HepG2 (cell line): ENCODE results near the gene SEPTIN11. TPM values are rescaled to one million over a fixed set of nuclear protein-coding genes. Genes with fewer than 3 reads are reported as not detected.

Experiments used
- ATM ChIP-seq: fragments of 450-650 bp; IDR thresholded peaks from 2 replicates; pipeline ENCODE4 v1.7.1; 2017; ENCODE audit warnings: mild to moderate bottlenecking, borderline replicate concordance
- DNMT1 ChIP-seq: sonication (generic); formaldehyde crosslinking; IDR thresholded peaks from 2 replicates; pipeline ENCODE4 v1.5.1; 2020; ENCODE audit warnings: mild to moderate bottlenecking, missing genetic modification reagents
- FOXA1 ChIP-seq, 2 experiments: fragments of 450-650 bp in 1 of 2; sonication (generic) in 1 of 2; formaldehyde crosslinking in 1 of 2; IDR thresholded peaks; 2 replicates each; pipeline versions ENCODE4 v1.4.0 to v1.6.1; 2016 to 2020; ENCODE audit warnings: missing genetic modification reagents in 1 of 2
- HIVEP1 ChIP-seq: sonication (generic); formaldehyde crosslinking; IDR thresholded peaks from 2 replicates; pipeline ENCODE4 v1.4.0; 2020; ENCODE audit warnings: mild to moderate bottlenecking, missing genetic modification reagents
- KDM4B ChIP-seq: sonication (generic); formaldehyde crosslinking; IDR thresholded peaks from 2 replicates; pipeline ENCODE4 v1.4.0; 2020; ENCODE audit warnings: missing genetic modification reagents
- KMT2A ChIP-seq: sonication (generic); formaldehyde crosslinking; IDR thresholded peaks from 2 replicates; pipeline ENCODE4 v1.4.0; 2020; ENCODE audit warnings: missing genetic modification reagents
- NAIF1 ChIP-seq: sonication (generic); formaldehyde crosslinking; IDR thresholded peaks from 2 replicates; pipeline ENCODE4 v1.5.0; 2020; ENCODE audit warnings: mild to moderate bottlenecking, missing genetic modification reagents, borderline replicate concordance
- NCOR1 ChIP-seq: fragments of 200-600 bp; sonication (generic); IDR thresholded peaks from 2 replicates; pipeline ENCODE4 v1.7.0; 2017; ENCODE audit warnings: antibody characterized with exemption, low read length, borderline replicate concordance
- PRPF4 ChIP-seq: fragments of 200-400 bp; formaldehyde crosslinking; IDR thresholded peaks from 2 replicates; pipeline ENCODE4 v1.6.1; 2016; ENCODE audit warnings: low read length, low read depth; ENCODE audit not compliant: poor library complexity, severe bottlenecking
- REL ChIP-seq: sonication (generic); formaldehyde crosslinking; conservative IDR thresholded peaks from 2 replicates; pipeline ENCODE4 v1.8.0; 2022; ENCODE audit warnings: mild to moderate bottlenecking, missing genetic modification reagents, moderate library complexity
- SMAD1 ChIP-seq: sonication (generic); formaldehyde crosslinking; IDR thresholded peaks from 2 replicates; pipeline ENCODE4 v1.4.0; 2020; ENCODE audit warnings: missing genetic modification reagents, low read depth, mild to moderate bottlenecking, borderline replicate concordance
- SMARCC2 ChIP-seq: fragments of 450-650 bp; IDR thresholded peaks from 2 replicates; pipeline ENCODE4 v1.6.1; 2017; ENCODE audit warnings: antibody characterized with exemption, mild to moderate bottlenecking
- TRIM24 ChIP-seq: sonication (generic); formaldehyde crosslinking; IDR thresholded peaks from 2 replicates; pipeline ENCODE4 v1.8.0; 2022; ENCODE audit warnings: mild to moderate bottlenecking, missing genetic modification reagents
- ZMYM4 ChIP-seq: sonication (generic); formaldehyde crosslinking; IDR thresholded peaks from 2 replicates; pipeline ENCODE4 v1.8.1; 2023; ENCODE audit warnings: mild to moderate bottlenecking, missing genetic modification reagents
- ZNF138 ChIP-seq: sonication (generic); formaldehyde crosslinking; IDR thresholded peaks from 2 replicates; pipeline ENCODE4 v1.5.0; 2020; ENCODE audit warnings: mild to moderate bottlenecking, low read depth, missing genetic modification reagents
- ZNF331 ChIP-seq: sonication (generic); formaldehyde crosslinking; IDR thresholded peaks from 2 replicates; pipeline ENCODE4 v1.4.0; 2020; ENCODE audit warnings: missing genetic modification reagents
- ZNF557 ChIP-seq: sonication (generic); formaldehyde crosslinking; IDR thresholded peaks from 2 replicates; pipeline ENCODE4 v1.4.0; 2020; ENCODE audit warnings: missing genetic modification reagents
- ZNF83 ChIP-seq: sonication (generic); formaldehyde crosslinking; IDR thresholded peaks from 2 replicates; pipeline ENCODE4 v1.4.0; 2020; ENCODE audit warnings: missing genetic modification reagents, mild to moderate bottlenecking, borderline replicate concordance
- ZSCAN29 ChIP-seq: sonication (generic); formaldehyde crosslinking; conservative IDR thresholded peaks from 2 replicates; pipeline ENCODE4 v1.4.0; 2020; ENCODE audit warnings: mild to moderate bottlenecking, missing genetic modification reagents
- polyA plus RNA-seq, 8 experiments: library from polyadenylated mRNA; depleted of rRNA in 3 of 8; stranded (reverse) in 7 of 8; unstranded in 1 of 8; fragments of >200 nt; fragmentation: Illumina TruSeq in 4 of 8; extraction: Trizol in 4 of 8; gene quantifications; 2 replicates each; pipeline versions ENCODE4 v1.2.1 to v1.2.3, GENCODE V29; 2011 to 2016; ENCODE audit warnings: low read depth in 4 of 8, missing spikeins in 1 of 8, mixed read lengths in 1 of 8; ENCODE audit not compliant: insufficient read depth in 1 of 8
- total RNA-seq, 5 experiments: library from RNA; depleted of rRNA; stranded (reverse); fragments of >200 nt; fragmentation: Illumina TruSeq; extraction: Trizol; gene quantifications; 2 replicates each; pipeline ENCODE4 v1.2.3, GENCODE V29; 2016; ENCODE audit warnings: low read depth in 1 of 5
- TF ChIP-seq, protein P1 (sequence below): IDR thresholded peaks from 2 replicates; pipeline ENCODE4 v1.6.1; 2016
- TF ChIP-seq, protein P2 (sequence below): sonication (generic); formaldehyde crosslinking; IDR thresholded peaks from 2 replicates; pipeline ENCODE4 v1.4.0; 2020; ENCODE audit warnings: missing genetic modification reagents
- TF ChIP-seq, protein P3 (sequence below): sonication (generic); formaldehyde crosslinking; IDR thresholded peaks from 2 replicates; pipeline ENCODE4 v1.5.0; 2020; ENCODE audit warnings: mild to moderate bottlenecking, missing genetic modification reagents, borderline replicate concordance

The SEPTIN11 gene
- total and polyA plus RNA-seq, 2 of the 13 experiments (the other 11 are each of a cell fraction or from before 2014, with no cell fraction given): 28.9 to 47.3 TPM

DNA sequence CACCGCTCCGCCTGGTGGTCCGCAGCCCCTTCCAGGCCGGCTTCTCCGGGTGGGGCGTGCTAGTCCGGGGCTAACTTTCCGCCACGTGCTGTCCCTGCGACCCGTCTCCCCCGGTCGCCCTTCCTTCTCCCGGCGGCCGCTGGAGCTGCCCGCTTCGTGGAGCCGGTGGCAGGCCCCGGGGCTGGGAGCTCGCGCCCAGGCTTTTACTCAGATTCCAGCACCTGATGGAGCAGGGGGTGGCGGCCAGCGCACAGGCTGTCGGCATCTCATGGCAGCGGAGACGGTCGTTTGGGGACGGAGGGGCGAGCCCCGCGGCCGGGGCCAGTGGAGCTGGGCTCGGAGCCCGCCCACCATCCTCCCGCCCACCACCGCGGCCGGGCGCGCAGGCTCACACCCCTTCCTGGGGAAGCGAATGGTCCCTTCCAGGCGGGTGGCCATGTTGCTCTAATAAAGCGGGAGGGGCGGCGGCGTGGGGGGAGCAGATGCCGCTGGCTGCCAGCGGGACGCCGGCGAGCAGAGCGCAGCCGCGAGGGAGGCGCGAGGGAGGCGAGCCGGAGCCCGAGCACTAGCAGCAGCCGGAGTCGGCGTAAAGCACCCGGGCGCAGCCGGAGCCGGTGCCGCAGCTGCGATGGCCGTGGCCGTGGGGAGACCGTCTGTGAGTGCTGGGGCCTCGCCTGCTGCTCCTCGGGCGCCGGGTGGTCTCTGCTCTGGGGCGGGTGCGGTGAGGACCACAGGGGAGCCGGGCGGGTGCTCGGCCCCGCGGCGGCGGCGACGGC lies at the start of gene SEPTIN11 (continued):
- TF ChIP-seq KMT2A (CRISPR knock-in tag): no peak; the same call in 1 of the 2 replicates
- peak; percentile 55; the same call in 1 of the 2 replicates for TF ChIP-seq DNMT1 (CRISPR knock-in tag)
- TF ChIP-seq, protein P1, sequence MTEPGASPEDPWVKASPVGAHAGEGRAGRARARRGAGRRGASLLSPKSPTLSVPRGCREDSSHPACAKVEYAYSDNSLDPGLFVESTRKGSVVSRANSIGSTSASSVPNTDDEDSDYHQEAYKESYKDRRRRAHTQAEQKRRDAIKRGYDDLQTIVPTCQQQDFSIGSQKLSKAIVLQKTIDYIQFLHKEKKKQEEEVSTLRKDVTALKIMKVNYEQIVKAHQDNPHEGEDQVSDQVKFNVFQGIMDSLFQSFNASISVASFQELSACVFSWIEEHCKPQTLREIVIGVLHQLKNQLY (CRISPR knock-in tag): no peak; the same call in 1 of the 2 replicates
- TF ChIP-seq ATM: no peak
- TF ChIP-seq, protein P2, sequence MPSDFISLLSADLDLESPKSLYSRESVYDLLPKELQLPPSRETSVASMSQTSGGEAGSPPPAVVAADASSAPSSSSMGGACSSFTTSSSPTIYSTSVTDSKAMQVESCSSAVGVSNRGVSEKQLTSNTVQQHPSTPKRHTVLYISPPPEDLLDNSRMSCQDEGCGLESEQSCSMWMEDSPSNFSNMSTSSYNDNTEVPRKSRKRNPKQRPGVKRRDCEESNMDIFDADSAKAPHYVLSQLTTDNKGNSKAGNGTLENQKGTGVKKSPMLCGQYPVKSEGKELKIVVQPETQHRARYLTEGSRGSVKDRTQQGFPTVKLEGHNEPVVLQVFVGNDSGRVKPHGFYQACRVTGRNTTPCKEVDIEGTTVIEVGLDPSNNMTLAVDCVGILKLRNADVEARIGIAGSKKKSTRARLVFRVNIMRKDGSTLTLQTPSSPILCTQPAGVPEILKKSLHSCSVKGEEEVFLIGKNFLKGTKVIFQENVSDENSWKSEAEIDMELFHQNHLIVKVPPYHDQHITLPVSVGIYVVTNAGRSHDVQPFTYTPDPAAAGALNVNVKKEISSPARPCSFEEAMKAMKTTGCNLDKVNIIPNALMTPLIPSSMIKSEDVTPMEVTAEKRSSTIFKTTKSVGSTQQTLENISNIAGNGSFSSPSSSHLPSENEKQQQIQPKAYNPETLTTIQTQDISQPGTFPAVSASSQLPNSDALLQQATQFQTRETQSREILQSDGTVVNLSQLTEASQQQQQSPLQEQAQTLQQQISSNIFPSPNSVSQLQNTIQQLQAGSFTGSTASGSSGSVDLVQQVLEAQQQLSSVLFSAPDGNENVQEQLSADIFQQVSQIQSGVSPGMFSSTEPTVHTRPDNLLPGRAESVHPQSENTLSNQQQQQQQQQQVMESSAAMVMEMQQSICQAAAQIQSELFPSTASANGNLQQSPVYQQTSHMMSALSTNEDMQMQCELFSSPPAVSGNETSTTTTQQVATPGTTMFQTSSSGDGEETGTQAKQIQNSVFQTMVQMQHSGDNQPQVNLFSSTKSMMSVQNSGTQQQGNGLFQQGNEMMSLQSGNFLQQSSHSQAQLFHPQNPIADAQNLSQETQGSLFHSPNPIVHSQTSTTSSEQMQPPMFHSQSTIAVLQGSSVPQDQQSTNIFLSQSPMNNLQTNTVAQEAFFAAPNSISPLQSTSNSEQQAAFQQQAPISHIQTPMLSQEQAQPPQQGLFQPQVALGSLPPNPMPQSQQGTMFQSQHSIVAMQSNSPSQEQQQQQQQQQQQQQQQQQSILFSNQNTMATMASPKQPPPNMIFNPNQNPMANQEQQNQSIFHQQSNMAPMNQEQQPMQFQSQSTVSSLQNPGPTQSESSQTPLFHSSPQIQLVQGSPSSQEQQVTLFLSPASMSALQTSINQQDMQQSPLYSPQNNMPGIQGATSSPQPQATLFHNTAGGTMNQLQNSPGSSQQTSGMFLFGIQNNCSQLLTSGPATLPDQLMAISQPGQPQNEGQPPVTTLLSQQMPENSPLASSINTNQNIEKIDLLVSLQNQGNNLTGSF (CRISPR knock-in tag): 0 out of 2 replicates have a peak, but pooled peaks have one; percentile 35
- peak; percentile 83; the same call in 1 of the 2 replicates for TF ChIP-seq REL
- peak; percentile 85 for TF ChIP-seq ZNF331 (CRISPR knock-in tag)
- TF ChIP-seq ZNF557: no peak; the same call in 1 of the 2 replicates
- TF ChIP-seq ZNF83: 0 out of 2 replicates have a peak, but pooled peaks have one; percentile 35
- TF ChIP-seq ZNF138: peak; percentile 25; the same call in 1 of the 2 replicates
- peak; percentile 89 for TF ChIP-seq ZMYM4
- no peak for TF ChIP-seq TRIM24 (CRISPR knock-in tag)
- no peak for TF ChIP-seq PRPF4
- TF ChIP-seq SMARCC2: no peak
- no peak for TF ChIP-seq ZSCAN29 (CRISPR knock-in tag)
- TF ChIP-seq KDM4B (CRISPR knock-in tag): peak; percentile 78; the same call in 1 of the 2 replicates
- no peak for TF ChIP-seq NCOR1
- no peak for TF ChIP-seq HIVEP1 (CRISPR knock-in tag)
- TF ChIP-seq SMAD1 (CRISPR knock-in tag): 0 out of 2 replicates have a peak, but pooled peaks have one; percentile 36
- TF ChIP-seq, protein P3, sequence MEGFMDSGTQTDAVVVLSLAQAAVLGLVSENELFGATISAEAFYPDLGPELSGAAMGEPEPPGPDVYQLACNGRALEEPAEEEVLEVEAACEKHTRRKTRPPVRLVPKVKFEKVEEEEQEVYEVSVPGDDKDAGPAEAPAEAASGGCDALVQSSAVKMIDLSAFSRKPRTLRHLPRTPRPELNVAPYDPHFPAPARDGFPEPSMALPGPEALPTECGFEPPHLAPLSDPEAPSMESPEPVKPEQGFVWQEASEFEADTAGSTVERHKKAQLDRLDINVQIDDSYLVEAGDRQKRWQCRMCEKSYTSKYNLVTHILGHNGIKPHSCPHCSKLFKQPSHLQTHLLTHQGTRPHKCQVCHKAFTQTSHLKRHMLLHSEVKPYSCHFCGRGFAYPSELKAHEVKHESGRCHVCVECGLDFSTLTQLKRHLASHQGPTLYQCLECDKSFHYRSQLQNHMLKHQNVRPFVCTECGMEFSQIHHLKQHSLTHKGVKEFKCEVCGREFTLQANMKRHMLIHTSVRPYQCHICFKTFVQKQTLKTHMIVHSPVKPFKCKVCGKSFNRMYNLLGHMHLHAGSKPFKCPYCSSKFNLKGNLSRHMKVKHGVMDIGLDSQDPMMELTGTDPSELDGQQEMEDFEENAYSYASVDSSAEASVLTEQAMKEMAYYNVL: no peak; the same call in 1 of the 2 replicates
- peak; percentile 70; the same call in 1 of the 2 replicates for TF ChIP-seq NAIF1 (CRISPR knock-in tag)
- no peak for TF ChIP-seq FOXA1 (IDR thresholded peaks at IDR 0.05)
- TF ChIP-seq FOXA1 (CRISPR knock-in tag; IDR thresholded peaks at IDR 0.05): 0 out of 2 replicates have a peak, but pooled peaks have one; percentile 54
